K562 (cell line): ENCODE results near the gene BCAS1. TPM values are rescaled to one million over a fixed set of nuclear protein-coding genes. Genes with fewer than 3 reads are reported as not detected.

ENCODE experiments used
- CHD4 ChIP-seq: fragments of 200-600 bp; sonication (generic); IDR thresholded peaks from 3 replicates; pipeline ENCODE4 v1.6.1; 2012; ENCODE audit warnings: low read depth, mild to moderate bottlenecking, mixed read lengths, low read length, inconsistent platforms; ENCODE audit not compliant: insufficient read depth, insufficient replicate concordance, poor library complexity, severe bottlenecking
- CREB1 ChIP-seq, 2 experiments: sonication (generic) in 1 of 2; formaldehyde crosslinking in 1 of 2; IDR thresholded peaks; 2 replicates each; pipeline versions ENCODE4 v1.6.1 to v1.8.0; 2012 to 2022; ENCODE audit warnings: inconsistent platforms in 1 of 2, mild to moderate bottlenecking in 1 of 2, missing genetic modification reagents in 1 of 2, moderate library complexity in 1 of 2
- FOSL1 ChIP-seq: fragments of 200-800 bp; sonication (Bioruptor generic); conservative IDR thresholded peaks from 2 replicates; pipeline ENCODE4 v1.6.1; 2016; ENCODE audit warnings: missing genetic modification characterization, missing compliant biosample characterization
- KAT8 ChIP-seq: fragments of 450-650 bp; IDR thresholded peaks from 2 replicates; pipeline ENCODE4 v1.6.1; 2016; ENCODE audit warnings: low read depth, mild to moderate bottlenecking
- NBN ChIP-seq: fragments of 450-650 bp; IDR thresholded peaks from 2 replicates; pipeline ENCODE4 v1.6.1; 2016; ENCODE audit warnings: low read depth, mild to moderate bottlenecking
- POLR2AphosphoS5 ChIP-seq: IDR thresholded peaks from 2 replicates; pipeline ENCODE4 v1.6.1; 2011; ENCODE audit warnings: mild to moderate bottlenecking, low read depth, low read length, moderate library complexity; ENCODE audit not compliant: control insufficient read depth, insufficient read depth
- TRIM24 ChIP-seq, 2 experiments: fragments of 450-650 bp; IDR thresholded peaks; 2 replicates each; pipeline ENCODE4 v1.6.1; 2016
- polyA plus RNA-seq, 8 experiments: library from polyadenylated mRNA; depleted of rRNA in 4 of 8; stranded (reverse) in 5 of 8; unstranded in 3 of 8; fragments of >200 nt; fragmentation: Nextera tagmentation in 2 of 8; fragmentation: Illumina TruSeq in 1 of 8; extraction: Ambion mirVana in 2 of 8; extraction: Trizol in 1 of 8; gene quantifications; 2 replicates each; pipeline versions ENCODE4 v1.2.1 to v1.2.3, GENCODE V29; 2011 to 2014; ENCODE audit warnings: inconsistent platforms in 1 of 8, missing spikeins in 1 of 8
- total RNA-seq, 7 experiments: library from RNA; depleted of rRNA in 6 of 7; stranded (reverse); fragments of >200 nt in 6 of 7; fragmentation: Illumina TruSeq in 2 of 7; extraction: Trizol in 2 of 7; gene quantifications; 2 replicates each; pipeline versions ENCODE4 v1.2.1 to v1.2.3, GENCODE V29; 2011 to 2021; ENCODE audit warnings: low replicate concordance in 1 of 7
- TF ChIP-seq, protein P1 (sequence below): sonication (generic); formaldehyde crosslinking; IDR thresholded peaks from 2 replicates; pipeline ENCODE4 v1.4.0; 2020; ENCODE audit warnings: mild to moderate bottlenecking, missing genetic modification reagents
- TF ChIP-seq, protein P2 (sequence below), 3 experiments: fragments of 200-800 bp in 1 of 3; fragments of 250-450 bp in 1 of 3; fragments of 450-650 bp in 1 of 3; sonication (Bioruptor Pico) in 1 of 3; sonication (Bioruptor generic) in 1 of 3; formaldehyde crosslinking in 1 of 3; IDR thresholded peaks; 2 replicates each; pipeline versions ENCODE4 v1.6.1 to v1.8.0; 2016 to 2022; ENCODE audit warnings: mild to moderate bottlenecking in 2 of 3, missing genetic modification characterization in 2 of 3, missing compliant biosample characterization in 1 of 3, moderate library complexity in 1 of 3
- TF ChIP-seq, protein P3 (sequence below): sonication (generic); formaldehyde crosslinking; IDR thresholded peaks from 2 replicates; pipeline ENCODE4 v1.8.0; 2022; ENCODE audit warnings: missing genetic modification reagents, mild to moderate bottlenecking, borderline replicate concordance
- TF ChIP-seq, protein P4 (sequence below): fragments of 250-450 bp; sonication (Bioruptor Pico); IDR thresholded peaks from 2 replicates; pipeline ENCODE4 v1.5.0; 2021
- TF ChIP-seq, protein P5 (sequence below): fragments of 200-800 bp; sonication (Bioruptor generic); IDR thresholded peaks from 2 replicates; pipeline ENCODE4 v1.6.1; 2016; ENCODE audit warnings: missing genetic modification characterization, missing compliant biosample characterization

The BCAS1 gene
- total and polyA plus RNA-seq, 9 of the 15 experiments (the other 6 are each of a cell fraction or from before 2014, with no cell fraction given), result 0.18 to 2.3 (median 0.93) TPM

DNA sequence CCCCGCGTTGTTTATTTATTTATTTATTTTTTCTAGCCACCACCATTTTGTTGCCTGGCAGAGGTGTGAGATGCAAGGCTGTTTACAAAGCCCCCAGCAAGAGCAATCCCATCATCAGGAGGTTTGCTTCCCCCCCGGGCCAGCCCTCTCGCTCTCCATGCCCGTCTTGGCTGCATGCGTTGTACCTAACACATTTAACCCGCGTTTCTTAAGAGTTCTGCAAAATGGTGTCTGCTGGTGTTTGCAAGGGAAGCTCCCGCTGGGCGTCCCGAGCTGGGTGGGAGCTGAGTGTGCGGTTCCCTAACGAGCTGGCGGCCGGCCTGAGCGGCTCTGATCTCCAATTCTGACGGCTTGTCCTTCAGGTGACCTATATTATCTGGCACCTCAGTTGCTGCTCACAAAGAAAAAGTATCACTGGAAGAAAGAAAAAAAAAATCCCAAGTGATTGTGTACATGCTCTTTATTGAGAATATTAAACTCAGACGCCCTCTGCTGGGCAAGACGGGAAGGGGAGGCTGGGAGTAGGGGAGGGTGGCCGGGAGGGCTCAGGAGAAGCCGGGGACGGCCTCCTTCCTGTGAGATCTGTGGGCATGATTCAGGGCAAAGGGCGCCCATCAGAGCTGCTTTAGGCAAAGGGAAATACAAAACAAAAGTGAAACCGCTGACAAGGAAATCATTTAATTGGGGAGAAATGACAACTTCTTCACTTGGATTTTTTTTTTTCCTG, 154.8 kb downstream of the BCAS1 start (continued):
- TF ChIP-seq, protein P1, sequence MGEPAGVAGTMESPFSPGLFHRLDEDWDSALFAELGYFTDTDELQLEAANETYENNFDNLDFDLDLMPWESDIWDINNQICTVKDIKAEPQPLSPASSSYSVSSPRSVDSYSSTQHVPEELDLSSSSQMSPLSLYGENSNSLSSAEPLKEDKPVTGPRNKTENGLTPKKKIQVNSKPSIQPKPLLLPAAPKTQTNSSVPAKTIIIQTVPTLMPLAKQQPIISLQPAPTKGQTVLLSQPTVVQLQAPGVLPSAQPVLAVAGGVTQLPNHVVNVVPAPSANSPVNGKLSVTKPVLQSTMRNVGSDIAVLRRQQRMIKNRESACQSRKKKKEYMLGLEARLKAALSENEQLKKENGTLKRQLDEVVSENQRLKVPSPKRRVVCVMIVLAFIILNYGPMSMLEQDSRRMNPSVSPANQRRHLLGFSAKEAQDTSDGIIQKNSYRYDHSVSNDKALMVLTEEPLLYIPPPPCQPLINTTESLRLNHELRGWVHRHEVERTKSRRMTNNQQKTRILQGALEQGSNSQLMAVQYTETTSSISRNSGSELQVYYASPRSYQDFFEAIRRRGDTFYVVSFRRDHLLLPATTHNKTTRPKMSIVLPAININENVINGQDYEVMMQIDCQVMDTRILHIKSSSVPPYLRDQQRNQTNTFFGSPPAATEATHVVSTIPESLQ (CRISPR knock-in tag), result peak; percentile 36; the same call in 1 of the 2 replicates
- TF ChIP-seq KAT8, result peak; percentile 98
- peak; percentile 59 for TF ChIP-seq FOSL1
- TF ChIP-seq, protein P2, sequence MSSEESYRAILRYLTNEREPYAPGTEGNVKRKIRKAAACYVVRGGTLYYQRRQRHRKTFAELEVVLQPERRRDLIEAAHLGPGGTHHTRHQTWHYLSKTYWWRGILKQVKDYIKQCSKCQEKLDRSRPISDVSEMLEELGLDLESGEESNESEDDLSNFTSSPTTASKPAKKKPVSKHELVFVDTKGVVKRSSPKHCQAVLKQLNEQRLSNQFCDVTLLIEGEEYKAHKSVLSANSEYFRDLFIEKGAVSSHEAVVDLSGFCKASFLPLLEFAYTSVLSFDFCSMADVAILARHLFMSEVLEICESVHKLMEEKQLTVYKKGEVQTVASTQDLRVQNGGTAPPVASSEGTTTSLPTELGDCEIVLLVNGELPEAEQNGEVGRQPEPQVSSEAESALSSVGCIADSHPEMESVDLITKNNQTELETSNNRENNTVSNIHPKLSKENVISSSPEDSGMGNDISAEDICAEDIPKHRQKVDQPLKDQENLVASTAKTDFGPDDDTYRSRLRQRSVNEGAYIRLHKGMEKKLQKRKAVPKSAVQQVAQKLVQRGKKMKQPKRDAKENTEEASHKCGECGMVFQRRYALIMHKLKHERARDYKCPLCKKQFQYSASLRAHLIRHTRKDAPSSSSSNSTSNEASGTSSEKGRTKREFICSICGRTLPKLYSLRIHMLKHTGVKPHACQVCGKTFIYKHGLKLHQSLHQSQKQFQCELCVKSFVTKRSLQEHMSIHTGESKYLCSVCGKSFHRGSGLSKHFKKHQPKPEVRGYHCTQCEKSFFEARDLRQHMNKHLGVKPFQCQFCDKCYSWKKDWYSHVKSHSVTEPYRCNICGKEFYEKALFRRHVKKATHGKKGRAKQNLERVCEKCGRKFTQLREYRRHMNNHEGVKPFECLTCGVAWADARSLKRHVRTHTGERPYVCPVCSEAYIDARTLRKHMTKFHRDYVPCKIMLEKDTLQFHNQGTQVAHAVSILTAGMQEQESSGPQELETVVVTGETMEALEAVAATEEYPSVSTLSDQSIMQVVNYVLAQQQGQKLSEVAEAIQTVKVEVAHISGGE (CRISPR knock-in tag; IDR thresholded peaks at IDR 0.05), result peak in 2 of 3 experiments; percentile 59 to 97; a peak in 3 of 6 replicates
- TF ChIP-seq CHD4, result no peak
- 0 out of 4 replicates have a peak, but pooled peaks of 1 of the 2 experiments have one; percentile 16 for TF ChIP-seq TRIM24 (IDR thresholded peaks at IDR 0.05)
- no peak for TF ChIP-seq CREB1 (IDR thresholded peaks at IDR 0.05)
- TF ChIP-seq CREB1 (CRISPR knock-in tag; IDR thresholded peaks at IDR 0.05), result 0 out of 2 replicates have a peak, but pooled peaks have one; percentile 30
- TF ChIP-seq, protein P3, sequence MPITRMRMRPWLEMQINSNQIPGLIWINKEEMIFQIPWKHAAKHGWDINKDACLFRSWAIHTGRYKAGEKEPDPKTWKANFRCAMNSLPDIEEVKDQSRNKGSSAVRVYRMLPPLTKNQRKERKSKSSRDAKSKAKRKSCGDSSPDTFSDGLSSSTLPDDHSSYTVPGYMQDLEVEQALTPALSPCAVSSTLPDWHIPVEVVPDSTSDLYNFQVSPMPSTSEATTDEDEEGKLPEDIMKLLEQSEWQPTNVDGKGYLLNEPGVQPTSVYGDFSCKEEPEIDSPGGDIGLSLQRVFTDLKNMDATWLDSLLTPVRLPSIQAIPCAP (CRISPR knock-in tag), result no peak
- TF ChIP-seq, protein P4, sequence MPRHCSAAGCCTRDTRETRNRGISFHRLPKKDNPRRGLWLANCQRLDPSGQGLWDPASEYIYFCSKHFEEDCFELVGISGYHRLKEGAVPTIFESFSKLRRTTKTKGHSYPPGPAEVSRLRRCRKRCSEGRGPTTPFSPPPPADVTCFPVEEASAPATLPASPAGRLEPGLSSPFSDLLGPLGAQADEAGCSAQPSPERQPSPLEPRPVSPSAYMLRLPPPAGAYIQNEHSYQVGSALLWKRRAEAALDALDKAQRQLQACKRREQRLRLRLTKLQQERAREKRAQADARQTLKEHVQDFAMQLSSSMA (CRISPR knock-in tag), result no peak
- TF ChIP-seq NBN, result 0 out of 2 replicates have a peak, but pooled peaks have one; percentile 53
- TF ChIP-seq POLR2AphosphoS5, result no peak
- TF ChIP-seq, protein P5, sequence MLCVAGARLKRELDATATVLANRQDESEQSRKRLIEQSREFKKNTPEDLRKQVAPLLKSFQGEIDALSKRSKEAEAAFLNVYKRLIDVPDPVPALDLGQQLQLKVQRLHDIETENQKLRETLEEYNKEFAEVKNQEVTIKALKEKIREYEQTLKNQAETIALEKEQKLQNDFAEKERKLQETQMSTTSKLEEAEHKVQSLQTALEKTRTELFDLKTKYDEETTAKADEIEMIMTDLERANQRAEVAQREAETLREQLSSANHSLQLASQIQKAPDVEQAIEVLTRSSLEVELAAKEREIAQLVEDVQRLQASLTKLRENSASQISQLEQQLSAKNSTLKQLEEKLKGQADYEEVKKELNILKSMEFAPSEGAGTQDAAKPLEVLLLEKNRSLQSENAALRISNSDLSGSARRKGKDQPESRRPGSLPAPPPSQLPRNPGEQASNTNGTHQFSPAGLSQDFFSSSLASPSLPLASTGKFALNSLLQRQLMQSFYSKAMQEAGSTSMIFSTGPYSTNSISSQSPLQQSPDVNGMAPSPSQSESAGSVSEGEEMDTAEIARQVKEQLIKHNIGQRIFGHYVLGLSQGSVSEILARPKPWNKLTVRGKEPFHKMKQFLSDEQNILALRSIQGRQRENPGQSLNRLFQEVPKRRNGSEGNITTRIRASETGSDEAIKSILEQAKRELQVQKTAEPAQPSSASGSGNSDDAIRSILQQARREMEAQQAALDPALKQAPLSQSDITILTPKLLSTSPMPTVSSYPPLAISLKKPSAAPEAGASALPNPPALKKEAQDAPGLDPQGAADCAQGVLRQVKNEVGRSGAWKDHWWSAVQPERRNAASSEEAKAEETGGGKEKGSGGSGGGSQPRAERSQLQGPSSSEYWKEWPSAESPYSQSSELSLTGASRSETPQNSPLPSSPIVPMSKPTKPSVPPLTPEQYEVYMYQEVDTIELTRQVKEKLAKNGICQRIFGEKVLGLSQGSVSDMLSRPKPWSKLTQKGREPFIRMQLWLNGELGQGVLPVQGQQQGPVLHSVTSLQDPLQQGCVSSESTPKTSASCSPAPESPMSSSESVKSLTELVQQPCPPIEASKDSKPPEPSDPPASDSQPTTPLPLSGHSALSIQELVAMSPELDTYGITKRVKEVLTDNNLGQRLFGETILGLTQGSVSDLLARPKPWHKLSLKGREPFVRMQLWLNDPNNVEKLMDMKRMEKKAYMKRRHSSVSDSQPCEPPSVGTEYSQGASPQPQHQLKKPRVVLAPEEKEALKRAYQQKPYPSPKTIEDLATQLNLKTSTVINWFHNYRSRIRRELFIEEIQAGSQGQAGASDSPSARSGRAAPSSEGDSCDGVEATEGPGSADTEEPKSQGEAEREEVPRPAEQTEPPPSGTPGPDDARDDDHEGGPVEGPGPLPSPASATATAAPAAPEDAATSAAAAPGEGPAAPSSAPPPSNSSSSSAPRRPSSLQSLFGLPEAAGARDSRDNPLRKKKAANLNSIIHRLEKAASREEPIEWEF (CRISPR knock-in tag), result 0 out of 2 replicates have a peak, but pooled peaks have one; percentile 28
